ENCODE measurements around the gene MRPL20. TPM values are rescaled to one million over a fixed set of nuclear protein-coding genes. Genes with fewer than 3 reads are reported as not detected.
"Not testable (repeated sequence)": the region's sequence is repeated elsewhere in the genome, so short reads cannot be mapped to it uniquely, and the experiment has no call there.

Gene MRPL20
- total RNA-seq, 1 donor from 2014 or later, result 98.6 TPM

- DNase-seq, result peak; percentile 86
- TF ChIP-seq, protein P1, sequence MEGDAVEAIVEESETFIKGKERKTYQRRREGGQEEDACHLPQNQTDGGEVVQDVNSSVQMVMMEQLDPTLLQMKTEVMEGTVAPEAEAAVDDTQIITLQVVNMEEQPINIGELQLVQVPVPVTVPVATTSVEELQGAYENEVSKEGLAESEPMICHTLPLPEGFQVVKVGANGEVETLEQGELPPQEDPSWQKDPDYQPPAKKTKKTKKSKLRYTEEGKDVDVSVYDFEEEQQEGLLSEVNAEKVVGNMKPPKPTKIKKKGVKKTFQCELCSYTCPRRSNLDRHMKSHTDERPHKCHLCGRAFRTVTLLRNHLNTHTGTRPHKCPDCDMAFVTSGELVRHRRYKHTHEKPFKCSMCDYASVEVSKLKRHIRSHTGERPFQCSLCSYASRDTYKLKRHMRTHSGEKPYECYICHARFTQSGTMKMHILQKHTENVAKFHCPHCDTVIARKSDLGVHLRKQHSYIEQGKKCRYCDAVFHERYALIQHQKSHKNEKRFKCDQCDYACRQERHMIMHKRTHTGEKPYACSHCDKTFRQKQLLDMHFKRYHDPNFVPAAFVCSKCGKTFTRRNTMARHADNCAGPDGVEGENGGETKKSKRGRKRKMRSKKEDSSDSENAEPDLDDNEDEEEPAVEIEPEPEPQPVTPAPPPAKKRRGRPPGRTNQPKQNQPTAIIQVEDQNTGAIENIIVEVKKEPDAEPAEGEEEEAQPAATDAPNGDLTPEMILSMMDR (IDR thresholded peaks at IDR 0.05; ENCODE audit: partially characterized antibody, unreplicated experiment), result peak; percentile 46
- Mint-ChIP-seq H3K27me3 (ENCODE audit: unreplicated experiment) (peaks cover 12% of the 10 kb centered on the region), H3K36me3 (ENCODE audit: unreplicated experiment) (no peaks in the 10 kb centered on the region), H3K9me3 (ENCODE audit: unreplicated experiment) (peaks cover 13% of the 10 kb centered on the region), H3K4me3 (ENCODE audit: unreplicated experiment) (peak overlapping the region; percentile 59), H3K4me1 (ENCODE audit: low read depth, unreplicated experiment) (peaks cover 18% of the 10 kb centered on the region), H3K27ac (ENCODE audit: unreplicated experiment) (peak overlapping the region; percentile 92)
These were observed 23.3 kb upstream of the MRPL20 start for GRCh38 chr1:1430114-1430982.

- Mint-ChIP-seq H3K36me3 (ENCODE audit: unreplicated experiment) (no peaks in the 10 kb centered on the region), H3K27me3 (ENCODE audit: unreplicated experiment) (peaks cover 8% of the 10 kb centered on the region), H3K9me3 (ENCODE audit: unreplicated experiment) (peaks cover 18% of the 10 kb centered on the region), H3K27ac (ENCODE audit: unreplicated experiment) (peak overlapping the region; percentile 92), H3K4me1 (ENCODE audit: low read depth, unreplicated experiment) (peaks cover 16% of the 10 kb centered on the region), H3K4me3 (ENCODE audit: unreplicated experiment) (peak overlapping the region; percentile 59)
- TF ChIP-seq, protein P1 (IDR thresholded peaks at IDR 0.05; ENCODE audit: partially characterized antibody, unreplicated experiment), result no peak
- no peak for DNase-seq
These were observed 22.6 kb upstream of the MRPL20 start for GRCh38 chr1:1429671-1430073.

DNA sequence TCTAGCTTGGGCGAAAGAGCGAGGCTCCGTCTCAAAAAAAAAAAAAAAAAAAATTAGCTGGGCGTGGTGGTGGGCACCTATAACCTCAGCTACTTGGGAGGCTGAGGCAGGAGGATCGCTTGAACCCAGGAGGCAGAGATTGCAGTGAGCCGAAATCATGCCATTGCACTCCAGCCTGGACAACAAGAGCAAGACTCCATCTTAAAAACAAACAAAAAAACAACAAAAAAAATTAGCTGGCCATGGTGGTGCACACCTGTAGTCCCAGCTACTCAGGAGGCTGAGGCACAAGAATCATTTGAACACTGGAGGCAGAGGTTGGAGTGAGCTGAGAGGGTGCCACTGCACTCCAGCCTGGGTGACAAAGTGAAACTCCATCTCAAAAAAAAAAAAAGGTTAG lies 21.9 kb upstream of the MRPL20 start:
- H3K4me1 Mint-ChIP-seq (ENCODE audit: low read depth, unreplicated experiment), result peaks cover 16% of the 10 kb centered on the region
- peaks cover 10% of the 10 kb centered on the region for H3K27me3 Mint-ChIP-seq (ENCODE audit: unreplicated experiment)
- peaks cover 21% of the 10 kb centered on the region for H3K9me3 Mint-ChIP-seq (ENCODE audit: unreplicated experiment)
- not testable (repeated sequence) for H3K4me3 Mint-ChIP-seq (ENCODE audit: unreplicated experiment); H3K27ac Mint-ChIP-seq (ENCODE audit: unreplicated experiment); H3K36me3 Mint-ChIP-seq (ENCODE audit: unreplicated experiment); DNase-seq

GRCh38 chr1:1428174-1428573 lies 21.1 kb upstream of the MRPL20 start:
- Mint-ChIP-seq H3K4me3 (ENCODE audit: unreplicated experiment) (peak overlapping the region; percentile 79), H3K36me3 (ENCODE audit: unreplicated experiment) (no peaks in the 10 kb centered on the region), H3K9me3 (ENCODE audit: unreplicated experiment) (peaks cover 21% of the 10 kb centered on the region), H3K27ac (ENCODE audit: unreplicated experiment) (peak overlapping the region; percentile 93), H3K27me3 (ENCODE audit: unreplicated experiment) (peaks cover 10% of the 10 kb centered on the region), H3K4me1 (ENCODE audit: low read depth, unreplicated experiment) (peaks cover 16% of the 10 kb centered on the region)
- DNase-seq, result no peak
- TF ChIP-seq, protein P1 (IDR thresholded peaks at IDR 0.05; ENCODE audit: partially characterized antibody, unreplicated experiment), result no peak

DNA sequence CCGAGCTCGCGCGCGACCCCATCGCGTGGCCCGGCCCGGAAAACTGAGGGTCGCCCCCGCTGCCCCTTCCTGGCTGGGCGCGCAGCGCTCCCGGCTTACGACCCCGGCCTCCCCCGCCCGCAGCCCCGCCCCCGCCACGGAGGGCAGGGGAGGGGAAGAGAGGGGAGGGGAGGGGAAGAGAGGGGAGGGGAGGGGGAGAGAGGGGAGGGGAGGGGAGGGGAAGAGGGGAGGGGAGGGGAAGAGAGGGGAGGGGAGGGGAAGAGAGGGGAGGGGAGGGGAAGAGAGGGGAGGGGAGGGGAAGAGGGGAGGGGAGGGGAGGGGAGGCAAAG lies 20.7 kb upstream of the MRPL20 start:
- Mint-ChIP-seq H3K36me3 (ENCODE audit: unreplicated experiment) (no peaks in the 10 kb centered on the region), H3K27me3 (ENCODE audit: unreplicated experiment) (peaks cover 10% of the 10 kb centered on the region), H3K27ac (ENCODE audit: unreplicated experiment) (no peak overlapping the region), H3K4me1 (ENCODE audit: low read depth, unreplicated experiment) (peaks cover 14% of the 10 kb centered on the region), H3K4me3 (ENCODE audit: unreplicated experiment) (no peak overlapping the region), H3K9me3 (ENCODE audit: unreplicated experiment) (peaks cover 19% of the 10 kb centered on the region)
- TF ChIP-seq, protein P1 (IDR thresholded peaks at IDR 0.05; ENCODE audit: partially characterized antibody, unreplicated experiment), result no peak
- DNase-seq, result no peak
